Activated CD4-positive, alpha-beta T cell treated with anti-CD3 and anti-CD28 coated beads for 4 hours (primary cell): ENCODE measurements around the gene LIF.
"Not testable (repeated sequence)": the region's sequence is repeated elsewhere in the genome, so short reads cannot be mapped to it uniquely, and the experiment has no call there.

Experiments
- DNase-seq, 2 donors: peaks; one replicate each; pipeline ENCODE4 v3.0.0-alpha.2; 2020

Gene LIF

DNA sequence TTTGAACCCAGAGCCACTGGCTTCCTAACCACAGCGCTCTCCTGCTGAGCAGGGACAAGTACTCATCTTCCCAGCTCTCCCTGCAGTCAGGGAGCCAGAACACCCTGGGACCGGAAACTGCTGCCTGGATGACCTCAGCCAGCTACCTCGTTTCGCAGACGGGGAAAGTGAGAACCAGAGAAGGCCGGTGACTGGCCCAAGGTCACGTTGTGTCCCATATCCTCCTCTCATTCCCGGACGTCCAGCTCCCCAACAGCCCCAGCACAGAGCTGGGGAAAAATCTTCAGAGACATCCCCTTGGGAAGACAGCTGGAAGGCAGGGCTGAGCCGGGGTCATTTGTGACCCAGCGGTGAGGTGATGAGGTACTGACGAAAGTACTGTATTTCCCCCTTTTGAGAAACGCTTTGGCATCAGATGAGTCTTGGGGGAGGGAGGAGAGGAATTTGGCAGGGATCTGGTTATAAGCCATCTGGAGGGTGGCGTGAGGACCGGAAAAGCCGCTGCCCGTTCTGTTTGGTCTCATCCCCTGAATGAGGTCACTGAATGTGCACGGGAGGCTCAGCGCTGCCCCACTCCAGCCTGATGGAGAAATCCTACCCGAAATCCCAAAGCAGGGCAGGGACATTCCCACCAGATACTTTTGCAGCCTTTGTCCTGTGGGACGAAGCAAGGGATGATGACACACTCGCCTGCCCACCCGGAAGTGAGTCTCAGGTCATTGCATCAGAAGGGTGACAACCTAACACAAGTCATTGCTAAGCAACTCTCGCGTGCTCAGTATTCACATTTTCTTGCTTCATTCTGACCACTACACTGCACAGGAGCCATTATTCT lies 41.1 kb downstream of the LIF start:
- DNase-seq, result no peak

DNA sequence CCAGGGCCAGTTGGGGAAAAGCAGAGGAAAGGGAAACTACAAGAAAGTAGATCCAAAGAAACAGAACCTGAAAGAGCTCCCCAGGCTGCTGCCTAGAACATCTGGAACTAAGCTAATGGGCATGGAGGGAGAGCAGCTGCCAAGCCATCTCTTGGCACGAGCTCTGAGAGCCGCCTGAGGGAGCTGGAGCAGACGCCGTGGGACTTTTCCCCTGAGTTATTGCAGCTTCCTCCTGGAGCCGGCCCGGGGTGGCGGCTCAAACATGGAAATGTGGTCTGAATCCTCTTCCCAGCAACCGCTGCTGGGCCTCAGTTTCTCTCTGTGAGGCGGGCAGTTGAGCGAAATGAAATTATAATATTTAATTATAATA lies 41.8 kb downstream of the LIF start:
- no peak for DNase-seq

DNA sequence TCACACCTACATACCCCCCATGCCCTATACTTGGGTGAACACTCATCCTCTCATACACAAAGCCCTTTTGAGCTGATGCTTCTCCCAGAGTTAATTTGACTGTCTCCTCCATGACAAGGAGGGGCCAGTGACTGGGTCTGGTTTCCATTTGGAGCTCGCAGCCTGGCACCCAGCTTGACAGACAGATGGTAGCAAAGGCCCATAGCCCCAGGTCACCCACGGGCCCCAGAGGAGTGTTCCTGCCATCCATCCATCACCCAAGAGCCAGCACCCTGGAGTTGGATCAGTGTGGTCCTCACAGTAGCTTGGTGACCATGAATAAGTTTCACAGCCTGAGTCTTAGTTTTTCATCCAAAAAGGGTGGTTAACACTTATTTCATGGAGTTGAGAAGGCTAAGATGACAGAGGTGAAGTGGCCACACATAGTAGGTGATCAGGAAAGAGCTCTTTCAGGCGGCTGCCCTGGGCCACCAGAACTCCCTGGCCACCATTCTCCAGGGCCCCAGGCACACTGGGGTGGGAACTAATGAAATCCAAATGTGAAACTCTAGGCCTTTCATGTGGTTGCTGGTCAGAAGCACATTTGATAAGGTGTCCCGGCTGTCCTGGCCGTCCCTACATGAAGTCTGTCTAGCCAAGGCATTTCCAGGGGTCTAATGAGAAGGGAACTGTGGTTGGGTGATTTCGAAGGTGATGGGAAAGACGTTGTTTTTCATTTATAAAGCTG lies 42.4 kb downstream of the LIF start:
- DNase-seq, result no peak

DNA sequence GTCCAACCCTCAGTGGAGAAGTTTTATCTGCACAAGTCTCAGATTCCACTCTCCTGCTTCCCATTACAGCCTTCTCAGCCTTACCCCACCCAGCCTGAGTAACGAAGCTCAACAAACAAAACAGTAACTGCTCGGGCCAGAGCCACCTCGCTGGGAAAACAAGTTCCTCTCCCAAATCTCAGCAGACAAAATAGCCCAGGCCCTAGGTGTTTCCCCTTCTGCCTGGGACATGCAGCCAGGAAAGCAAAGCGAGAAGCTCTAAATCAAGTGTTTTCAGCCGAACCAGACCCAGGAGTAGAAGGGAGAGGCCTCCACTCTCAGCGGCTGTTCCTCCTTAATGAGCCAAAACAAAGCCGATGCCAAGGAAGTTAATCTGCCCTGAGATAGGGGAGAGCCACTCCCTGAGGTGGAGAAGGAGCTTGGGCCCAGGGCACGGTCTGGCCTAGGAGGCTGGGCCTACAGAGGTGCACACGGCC lies 44.0 kb downstream of the LIF start:
- DNase-seq, result no peak

DNA sequence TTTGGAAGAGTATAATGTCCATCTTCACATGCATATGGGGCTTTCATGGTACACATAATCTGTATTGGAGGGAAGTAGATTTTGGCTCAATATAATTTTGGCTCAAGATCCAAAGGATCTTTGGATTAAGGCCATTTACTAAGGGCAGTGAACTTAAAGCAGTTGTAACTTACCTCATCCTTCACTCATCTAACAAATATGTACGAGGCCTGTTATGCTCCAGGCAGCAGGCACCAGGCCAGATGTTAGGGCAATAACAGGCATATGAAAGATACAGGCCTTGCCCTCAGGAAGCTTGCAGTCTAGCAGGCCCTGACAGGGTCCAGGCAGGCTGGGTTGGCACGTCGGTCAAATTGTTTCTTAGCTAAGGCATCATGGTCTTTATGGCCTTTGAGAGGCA lies 44.6 kb downstream of the LIF start:
- no peak for DNase-seq

DNA sequence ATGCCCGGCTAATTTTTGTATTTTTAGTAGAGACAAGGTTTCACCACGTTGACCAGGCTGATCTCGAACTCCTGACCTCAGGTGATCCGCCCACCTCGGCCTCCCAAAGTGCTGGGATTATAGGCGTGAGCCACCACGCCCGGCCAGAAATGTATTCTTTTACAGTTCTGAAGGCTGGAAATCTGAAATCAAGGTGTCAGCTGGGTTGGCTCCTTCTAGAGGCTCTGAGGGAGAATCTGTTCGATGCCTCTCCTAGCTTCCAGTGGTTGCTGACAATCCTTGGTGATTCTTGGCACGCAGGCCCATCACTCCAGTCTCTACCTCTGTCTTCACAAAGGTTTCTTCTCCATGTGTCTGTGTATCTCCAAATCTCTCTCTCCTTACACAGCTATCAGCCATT lies 45.7 kb downstream of the LIF start:
- not testable (repeated sequence) for DNase-seq

GRCh38 chr22:30198921-30199320 lies 47.6 kb downstream of the LIF start:
- DNase-seq, result no peak

- DNase-seq, result no peak
These were observed 48.3 kb downstream of the LIF start for GRCh38 chr22:30198152-30198825.

DNA sequence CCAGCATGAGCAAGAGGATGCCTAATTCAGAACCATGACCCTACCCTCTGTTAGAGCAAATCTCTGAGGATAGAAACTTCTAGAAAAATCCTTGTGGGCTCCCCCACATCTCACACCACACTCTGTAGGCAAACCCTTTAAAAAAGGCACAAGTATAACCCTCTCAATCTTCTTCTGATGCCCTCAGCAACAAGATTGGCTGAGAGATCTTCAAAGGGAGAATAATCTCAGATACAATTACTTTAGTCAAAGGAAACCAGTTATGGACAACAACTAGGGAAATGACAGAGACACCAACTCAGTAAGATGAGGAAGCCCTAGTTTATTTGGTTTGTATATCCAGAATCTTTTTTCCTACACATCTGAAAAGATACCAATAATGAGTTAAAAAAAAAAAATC lies 49.2 kb downstream of the LIF start:
- DNase-seq, result no peak

DNA sequence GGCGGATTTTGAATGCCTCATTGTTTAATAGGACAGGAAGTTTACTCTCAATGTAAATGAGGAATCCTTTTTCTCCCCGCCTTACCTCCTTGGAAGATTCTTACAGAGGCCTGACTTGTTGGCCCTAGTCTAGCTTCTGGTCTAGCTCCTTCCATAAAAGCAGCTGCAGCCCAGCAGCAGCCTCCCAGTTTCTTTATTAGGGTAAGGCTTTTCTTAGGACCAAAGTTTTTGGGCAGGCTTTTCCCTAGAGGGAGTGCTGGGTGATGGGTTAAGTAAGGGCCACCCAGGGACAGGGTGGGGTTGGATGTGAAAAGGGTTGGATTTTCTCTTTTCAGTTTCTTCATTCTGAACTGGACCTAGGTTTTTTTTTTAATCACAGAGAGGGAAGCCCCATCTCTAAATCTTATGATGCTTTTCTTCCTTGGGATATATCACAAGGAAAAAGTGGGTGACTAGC lies 49.7 kb downstream of the LIF start:
- no peak for DNase-seq

DNA sequence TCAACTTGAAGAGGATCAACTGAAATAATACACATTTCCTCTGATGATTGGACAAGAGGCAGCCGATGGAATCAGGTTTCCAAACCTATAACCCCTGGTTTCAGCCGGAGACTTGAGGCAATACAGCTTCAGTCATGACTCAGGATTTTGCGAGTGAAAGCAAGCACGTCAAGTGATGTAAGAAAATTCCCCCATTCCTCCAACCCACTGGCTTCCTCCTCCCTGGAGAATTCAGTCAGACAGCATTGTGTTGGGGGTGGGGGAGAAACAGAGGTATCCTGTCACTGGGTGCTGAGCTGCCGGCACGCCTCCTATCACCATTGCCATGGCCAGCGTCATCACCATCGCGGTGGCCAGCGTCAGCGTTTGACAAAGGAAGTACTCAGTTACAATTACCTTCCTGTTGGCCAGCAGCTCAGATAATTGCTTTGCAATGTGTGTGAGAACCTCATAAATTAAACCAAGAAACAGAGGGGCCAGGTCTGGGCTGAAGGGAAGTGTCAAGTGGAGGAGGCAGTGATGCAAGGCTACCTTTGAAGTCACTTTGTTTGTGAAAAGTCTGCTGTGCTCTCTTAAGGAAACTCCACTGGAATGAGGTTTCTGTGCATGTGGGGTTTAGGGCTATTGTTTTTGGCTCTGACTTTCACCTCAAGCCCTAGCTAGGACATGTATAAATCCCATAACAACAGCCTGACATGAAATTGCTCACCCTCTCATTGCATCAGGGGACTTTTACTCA lies 50.2 kb downstream of the LIF start:
- peak; percentile 36 to 45 for DNase-seq

- DNase-seq, result no peak
These were observed 51.1 kb downstream of the LIF start for GRCh38 chr22:30195245-30196140.

- DNase-seq, result no peak
These were observed 53.4 kb downstream of the LIF start for GRCh38 chr22:30193031-30193775.

GRCh38 chr22:30192427-30192826 lies 54.1 kb downstream of the LIF start:
- DNase-seq, result no peak

GRCh38 chr22:30191040-30191701 lies 55.4 kb downstream of the LIF start:
- no peak for DNase-seq

GRCh38 chr22:30190574-30190973 lies 56.0 kb downstream of the LIF start:
- no peak for DNase-seq
